Measurements from ENCODE around the gene TBC1D16. TPM values are rescaled to one million over a fixed set of nuclear protein-coding genes. Genes with fewer than 3 reads are reported as not detected.

Gene TBC1D16
- total and polyA plus RNA-seq, 8 donors: 17.3 to 49.1 (median 31.3) TPM

GRCh38 chr17:79937391-79938335, 98.0 kb downstream of the TBC1D16 start:
- ATAC-seq (no peak), DNase-seq (peak in 1 of 4 donors; percentile 71)
- Histone ChIP-seq H3K27me3 (peaks cover 0 to 8% of the 10 kb centered on the region in 2 donors), H3K27ac (no peak overlapping the region), H3K36me3 (peaks cover 0 to 28% of the 10 kb centered on the region in 2 donors), H3K4me3 (no peak overlapping the region), H3K9me3 (no peaks in the 10 kb centered on the region), H3K4me1 (peaks cover 6 to 21% of the 10 kb centered on the region in 2 donors)
- no peak for TF ChIP-seq CTCF (IDR thresholded peaks at IDR 0.05)
- intact Hi-C loops (cut with DNase I): no loop called here

- Histone ChIP-seq H3K36me3 (peaks cover 0 to 22% of the 10 kb centered on the region in 2 donors), H3K9me3 (no peaks in the 10 kb centered on the region), H3K4me1 (peaks cover 6 to 13% of the 10 kb centered on the region in 2 donors), H3K27ac (no peak overlapping the region), H3K4me3 (no peak overlapping the region), H3K27me3 (peaks cover 0 to 16% of the 10 kb centered on the region in 2 donors)
- ATAC-seq: no peak
- peak in 1 of 4 donors; percentile 48 for DNase-seq
- intact Hi-C loops (cut with DNase I): no loop called here
- no peak for TF ChIP-seq CTCF (IDR thresholded peaks at IDR 0.05)
Measured at GRCh38 chr17:79936641-79937381, 98.9 kb downstream of the TBC1D16 start.

GRCh38 chr17:79936050-79936449, 99.6 kb downstream of the TBC1D16 start:
- peaks cover 5 to 24% of the 10 kb centered on the region in 2 donors for H3K27me3 ChIP-seq
- H3K36me3 ChIP-seq: peaks cover 0 to 20% of the 10 kb centered on the region in 2 donors
- ATAC-seq (no peak), DNase-seq (peak in 1 of 4 donors; percentile 60)
- intact Hi-C loops (cut with DNase I): no loop called here
- H3K27ac ChIP-seq: no peak overlapping the region
- H3K9me3 ChIP-seq: no peaks in the 10 kb centered on the region
- H3K4me1 ChIP-seq: peaks cover 6 to 13% of the 10 kb centered on the region in 2 donors
- no peak overlapping the region for H3K4me3 ChIP-seq
- TF ChIP-seq CTCF (IDR thresholded peaks at IDR 0.05): no peak

- H3K27ac ChIP-seq: no peak overlapping the region
- intact Hi-C loops (cut with DNase I): no loop called here
- no peak overlapping the region for H3K4me3 ChIP-seq
- H3K9me3 ChIP-seq: no peaks in the 10 kb centered on the region
- TF ChIP-seq CTCF (IDR thresholded peaks at IDR 0.05): no peak
- peaks cover 12 to 31% of the 10 kb centered on the region in 2 donors for H3K27me3 ChIP-seq
- peaks cover 6 to 13% of the 10 kb centered on the region in 2 donors for H3K4me1 ChIP-seq
- peaks cover 0 to 13% of the 10 kb centered on the region in 2 donors for H3K36me3 ChIP-seq
- no peak for ATAC-seq
- DNase-seq: peak in 1 of 4 donors; percentile 62
Measured at GRCh38 chr17:79935197-79935885, 100.3 kb downstream of the TBC1D16 start.
